Lower lobe of right lung (tissue), 2 donors: ENCODE data around the gene PLPPR5. TPM values are rescaled to one million over a fixed set of nuclear protein-coding genes. Genes with fewer than 3 reads are reported as not detected.

Source experiments
- ATAC-seq, 2 donors: fragments of 200-7000 bp; cut with Tn5 transposase; one replicate each; pipeline ENCODE4 v1.9.1; 2020 to 2022; ENCODE audit warnings: mild to moderate bottlenecking in 2 of 2, moderate library complexity in 2 of 2
- DNase-seq: peaks from one replicate; pipeline ENCODE4 v3.0.0-alpha.2; 2020
- H3K27ac ChIP-seq: fragments of 200-600 bp; one replicate; pipeline ENCODE4 v1.8.0; 2022
- H3K27me3 ChIP-seq: fragments of 200-600 bp; one replicate; pipeline ENCODE4 v1.8.0; 2022; ENCODE audit warnings: low read depth
- H3K36me3 ChIP-seq: fragments of 200-600 bp; one replicate; pipeline ENCODE4 v1.8.0; 2022; ENCODE audit warnings: mild to moderate bottlenecking
- H3K4me1 ChIP-seq: fragments of 200-600 bp; one replicate; pipeline ENCODE4 v1.8.0; 2022
- H3K4me3 ChIP-seq: fragments of 200-600 bp; one replicate; pipeline ENCODE4 v1.8.0; 2022; ENCODE audit warnings: mild to moderate bottlenecking
- H3K9me3 ChIP-seq: fragments of 200-600 bp; one replicate; pipeline ENCODE4 v1.8.0; 2022
- intact Hi-C: fragments of 100-400 bp; cut with DNase I; formaldehyde crosslinking; loops from one replicate; pipeline ENCODE4 v1.11.0; 2022
- total RNA-seq: library from RNA; stranded (reverse); fragmentation: NEBNext Ultra II Directional; extraction: Animal tissue kit (Norgen Biotek cat#: 25700); gene quantifications from one replicate; pipeline ENCODE4 v1.2.1, GENCODE V29; 2021
- TF ChIP-seq, protein P1 (sequence below): fragments of 200-600 bp; IDR thresholded peaks from one replicate; pipeline ENCODE4 v1.8.0; 2022; ENCODE audit warnings: antibody characterized with exemption, mild to moderate bottlenecking
- donor health status: DM: no; HTN: yes; CAD: no; lungs with severe emphysema.

The PLPPR5 gene
- total RNA-seq, 1 donor from 2014 or later, result not detected

- H3K9me3 ChIP-seq, result no peaks in the 10 kb centered on the region
- no peak overlapping the region for H3K4me3 ChIP-seq
- ATAC-seq (no peak), DNase-seq (no peak)
- no peaks in the 10 kb centered on the region for H3K4me1 ChIP-seq
- no peak overlapping the region for H3K27ac ChIP-seq
- peaks cover 17% of the 10 kb centered on the region for H3K27me3 ChIP-seq
- intact Hi-C loops, result no loop called here
- TF ChIP-seq, protein P1, sequence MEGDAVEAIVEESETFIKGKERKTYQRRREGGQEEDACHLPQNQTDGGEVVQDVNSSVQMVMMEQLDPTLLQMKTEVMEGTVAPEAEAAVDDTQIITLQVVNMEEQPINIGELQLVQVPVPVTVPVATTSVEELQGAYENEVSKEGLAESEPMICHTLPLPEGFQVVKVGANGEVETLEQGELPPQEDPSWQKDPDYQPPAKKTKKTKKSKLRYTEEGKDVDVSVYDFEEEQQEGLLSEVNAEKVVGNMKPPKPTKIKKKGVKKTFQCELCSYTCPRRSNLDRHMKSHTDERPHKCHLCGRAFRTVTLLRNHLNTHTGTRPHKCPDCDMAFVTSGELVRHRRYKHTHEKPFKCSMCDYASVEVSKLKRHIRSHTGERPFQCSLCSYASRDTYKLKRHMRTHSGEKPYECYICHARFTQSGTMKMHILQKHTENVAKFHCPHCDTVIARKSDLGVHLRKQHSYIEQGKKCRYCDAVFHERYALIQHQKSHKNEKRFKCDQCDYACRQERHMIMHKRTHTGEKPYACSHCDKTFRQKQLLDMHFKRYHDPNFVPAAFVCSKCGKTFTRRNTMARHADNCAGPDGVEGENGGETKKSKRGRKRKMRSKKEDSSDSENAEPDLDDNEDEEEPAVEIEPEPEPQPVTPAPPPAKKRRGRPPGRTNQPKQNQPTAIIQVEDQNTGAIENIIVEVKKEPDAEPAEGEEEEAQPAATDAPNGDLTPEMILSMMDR, result no peak
- H3K36me3 ChIP-seq, result no peaks in the 10 kb centered on the region
Observed at GRCh38 chr1:99010679-99011078, 6.0 kb upstream of the PLPPR5 start.

GRCh38 chr1:99007366-99007765 is 2.7 kb upstream of the PLPPR5 start:
- Histone ChIP-seq H3K36me3 (no peaks in the 10 kb centered on the region), H3K27ac (no peak overlapping the region), H3K27me3 (peaks cover 44% of the 10 kb centered on the region), H3K4me3 (no peak overlapping the region), H3K4me1 (peaks cover 5% of the 10 kb centered on the region), H3K9me3 (no peaks in the 10 kb centered on the region)
- intact Hi-C loops, result no loop called here
- no peak for DNase-seq
- no peak for ATAC-seq
- TF ChIP-seq, protein P1, result no peak

- Histone ChIP-seq H3K27ac (no peak overlapping the region), H3K4me3 (no peak overlapping the region), H3K9me3 (no peaks in the 10 kb centered on the region), H3K36me3 (no peaks in the 10 kb centered on the region), H3K27me3 (peaks cover 61% of the 10 kb centered on the region), H3K4me1 (peaks cover 5% of the 10 kb centered on the region)
- TF ChIP-seq, protein P1, result no peak
- no peak for DNase-seq
- intact Hi-C loops, result no loop called here
- peak in 1 of 2 donors; percentile 34 for ATAC-seq
Observed at GRCh38 chr1:99005537-99005942, 879 bp upstream of the PLPPR5 start.

DNA sequence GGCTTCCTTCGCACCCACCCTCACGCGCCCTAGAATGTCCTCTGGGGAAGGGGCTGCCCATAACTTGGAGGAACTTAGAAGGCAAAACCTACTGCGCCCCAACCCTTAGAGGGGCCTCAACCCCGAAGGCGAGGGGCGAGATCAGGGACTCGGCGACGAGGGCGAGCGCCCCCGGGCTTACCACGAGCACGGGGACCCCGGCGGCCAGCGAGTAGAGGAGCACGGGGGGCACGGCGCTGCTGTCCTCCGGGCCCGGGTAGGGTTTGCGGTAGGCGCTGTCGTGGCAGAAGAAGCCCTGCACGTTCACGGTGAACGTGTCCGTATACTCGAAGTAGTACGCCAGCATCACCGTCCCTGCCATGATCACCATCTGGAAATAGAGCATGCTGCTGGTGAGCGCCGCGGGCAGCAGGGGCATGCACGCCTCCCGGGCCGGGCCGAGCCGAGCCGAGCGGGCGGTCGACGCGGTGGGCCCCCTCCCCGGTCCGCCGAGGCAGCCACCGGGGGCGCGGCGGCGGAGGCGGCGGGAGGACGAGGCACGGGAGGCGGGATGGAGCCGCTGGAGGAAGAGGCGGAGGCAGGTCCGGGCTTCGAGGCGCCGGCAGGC is 304 bp downstream of the PLPPR5 start:
- ATAC-seq (peak; percentile 34 to 57), DNase-seq (no peak)
- H3K4me3 ChIP-seq, result peak overlapping the region; percentile 30
- peaks cover 5% of the 10 kb centered on the region for H3K4me1 ChIP-seq
- H3K27me3 ChIP-seq, result peaks cover 63% of the 10 kb centered on the region
- no peaks in the 10 kb centered on the region for H3K36me3 ChIP-seq
- TF ChIP-seq, protein P1, result no peak
- no peak overlapping the region for H3K27ac ChIP-seq
- no peaks in the 10 kb centered on the region for H3K9me3 ChIP-seq
- intact Hi-C loops, result no loop called here

DNA sequence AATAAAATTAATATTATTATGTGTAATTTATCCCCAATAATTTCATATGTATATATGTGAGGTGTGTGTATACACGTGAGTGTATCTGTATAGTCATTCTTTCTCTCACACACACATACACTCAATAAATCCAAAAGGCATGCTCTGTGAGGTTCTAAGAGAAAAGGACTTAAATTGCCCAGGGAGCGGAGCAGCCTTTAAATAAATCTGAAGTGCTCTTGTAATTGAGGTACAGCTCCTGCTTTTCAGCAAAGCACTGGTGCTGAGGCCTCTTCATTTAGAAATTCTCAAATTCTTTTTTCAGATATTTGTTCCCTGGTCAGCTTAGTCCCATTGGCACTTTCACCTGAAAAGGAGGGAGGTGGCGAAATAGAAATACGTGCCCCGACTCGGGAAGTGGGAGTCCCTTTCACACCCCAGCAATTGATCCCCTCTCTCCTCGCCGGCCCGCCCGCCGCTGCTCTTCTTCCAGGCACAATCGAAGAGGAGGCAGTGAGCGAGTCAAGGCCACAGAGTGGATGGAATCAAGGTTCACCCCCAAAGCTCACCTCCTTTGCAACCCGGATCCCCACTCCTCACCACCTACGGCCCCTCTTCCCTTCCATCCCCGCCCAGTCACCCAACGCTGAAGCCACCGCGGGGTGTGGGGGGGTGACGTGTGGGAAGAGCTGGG is 944 bp downstream of the PLPPR5 start:
- Histone ChIP-seq H3K27me3 (peaks cover 60% of the 10 kb centered on the region), H3K27ac (no peak overlapping the region), H3K36me3 (no peaks in the 10 kb centered on the region), H3K4me1 (peaks cover 5% of the 10 kb centered on the region), H3K4me3 (no peak overlapping the region), H3K9me3 (no peaks in the 10 kb centered on the region)
- peak; percentile 18 to 22 for ATAC-seq
- no peak for DNase-seq
- intact Hi-C loops, result no loop called here
- TF ChIP-seq, protein P1, result no peak
